Right ventricle myocardium inferior (tissue), 1 donor: ENCODE data around the gene RAB44. TPM values are rescaled to one million over a fixed set of nuclear protein-coding genes. Genes with fewer than 3 reads are reported as not detected.
A peak's percentile ranks its signal among the peaks of the same experiment; 100 is the strongest.

Source experiments
- ATAC-seq: fragments of 200-7000 bp; cut with Tn5 transposase; one replicate; pipeline ENCODE4 v1.9.1; 2020; ENCODE audit warnings: mild to moderate bottlenecking, moderate library complexity
- DNase-seq: peaks from one replicate; pipeline ENCODE4 v3.0.0; 2021; ENCODE audit errors: missing footprints
- intact Hi-C: fragments of 100-400 bp; cut with DNase I; formaldehyde crosslinking; loops from one replicate; pipeline ENCODE4 v1.11.0; 2022
- total RNA-seq: library from RNA; stranded (reverse); fragmentation: NEBNext Ultra II Directional; extraction: Animal tissue kit (Norgen Biotek cat#: 25700); gene quantifications from one replicate; pipeline ENCODE4 v1.2.1, GENCODE V29; 2021
- donor health status: DM: no; HTN: yes; CAD: no; lungs with severe emphysema.

The RAB44 gene
- total RNA-seq, 1 donor from 2014 or later: 0.08 TPM

- intact Hi-C loops: loop anchor here (5.0 kb wide), 1 partner anchor 70 kb away; no protein-coding TSS in a partner anchor
- no peak for ATAC-seq
- DNase-seq: no peak
Measured at GRCh38 chr6:36757206-36757605, 59.6 kb downstream of the RAB44 start.

DNA sequence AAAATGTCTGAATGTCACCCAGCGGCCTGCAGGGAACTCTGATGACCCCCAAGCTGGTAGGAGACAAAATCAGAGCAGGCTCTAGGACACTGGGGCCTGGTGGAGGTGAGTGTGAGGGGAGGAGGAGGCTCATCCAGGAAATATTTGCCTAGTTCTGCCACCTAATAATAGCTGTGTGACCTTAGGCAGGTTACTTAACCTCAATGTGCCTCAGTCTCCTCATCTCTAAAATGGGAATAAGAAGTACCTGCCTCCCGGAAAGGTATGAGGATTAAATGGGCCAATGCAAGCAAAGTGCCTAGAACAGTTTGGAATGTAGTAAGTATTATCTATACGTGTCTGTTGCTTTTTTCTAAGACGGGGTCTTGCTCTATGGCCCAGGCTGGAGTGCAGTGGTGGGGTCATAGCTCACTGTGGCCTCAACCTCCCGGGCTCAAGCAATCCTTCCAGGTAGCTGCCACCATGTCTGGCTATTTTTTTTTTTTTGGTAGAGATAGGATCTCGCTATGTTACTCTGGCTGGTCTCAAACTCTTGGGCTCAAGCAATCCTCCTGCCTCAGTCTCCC is 60.4 kb downstream of the RAB44 start:
- ATAC-seq: no peak
- intact Hi-C loops: loop anchor here (2.0 to 5.0 kb wide), 3 partner anchors 71 to 335 kb away; no protein-coding TSS in a partner anchor
- no peak for DNase-seq

DNA sequence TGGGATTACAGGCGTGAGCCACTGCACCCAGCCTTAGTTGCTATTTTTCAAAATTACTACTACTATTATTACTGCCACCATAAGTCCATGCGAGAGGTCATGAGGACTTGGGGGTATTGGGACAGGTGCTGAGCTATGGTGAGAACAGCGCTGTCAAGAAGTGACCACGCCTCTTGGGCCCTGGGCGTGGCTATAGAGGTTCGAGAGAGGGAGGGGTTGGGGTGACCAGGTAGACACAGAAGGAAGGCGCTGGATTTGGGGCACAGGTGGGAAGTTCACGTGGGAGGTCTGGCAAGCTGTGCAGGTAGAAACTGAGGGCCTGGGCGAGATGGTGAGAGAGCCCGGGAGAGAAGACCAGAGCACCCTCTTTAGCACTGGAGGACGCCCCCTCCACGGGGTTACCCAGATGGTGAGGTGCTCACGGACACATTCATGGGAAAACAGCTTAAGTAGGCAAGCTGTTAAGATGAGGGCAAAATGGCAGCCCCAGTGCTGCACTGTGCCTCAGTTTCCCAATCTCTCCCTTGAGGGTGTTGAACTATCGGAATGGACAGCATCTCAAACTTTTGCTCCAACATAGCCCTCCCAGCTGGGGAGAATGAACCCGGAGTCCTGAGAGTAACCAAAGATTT is 61.0 kb downstream of the RAB44 start:
- ATAC-seq: no peak
- no peak for DNase-seq
- intact Hi-C loops: loop anchor here (2.0 to 5.0 kb wide), 3 partner anchors 71 to 336 kb away; no protein-coding TSS in a partner anchor

DNA sequence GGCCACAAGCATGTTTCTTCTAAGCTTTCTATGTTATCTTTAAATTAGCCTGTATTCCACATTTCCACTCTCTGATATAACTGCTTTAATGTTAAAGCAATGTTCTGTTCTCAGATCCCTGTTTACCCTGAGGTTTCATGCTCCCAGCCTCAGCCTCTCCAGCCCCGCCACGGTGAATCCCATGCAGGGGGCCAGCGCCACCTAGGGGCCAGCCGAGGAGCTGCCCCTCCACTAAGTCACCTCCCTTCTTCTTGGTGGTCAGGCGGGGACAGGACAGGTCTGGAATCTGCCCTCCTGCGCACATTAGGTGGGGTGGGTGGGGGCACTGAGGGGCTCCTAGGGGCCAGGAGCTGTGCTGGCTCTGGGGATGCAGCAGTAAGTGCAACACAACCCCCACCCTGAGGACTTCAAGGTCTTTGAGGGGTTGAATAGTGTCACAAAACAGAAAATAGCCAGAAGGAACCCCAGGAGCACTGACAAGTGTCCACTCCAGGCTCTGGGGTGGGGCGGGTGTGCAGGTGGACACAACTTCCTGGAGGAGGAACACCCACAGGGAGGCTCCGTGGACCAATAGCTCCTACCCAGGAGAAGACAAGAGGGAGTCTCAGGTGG is 61.6 kb downstream of the RAB44 start:
- peak; percentile 87 for ATAC-seq
- intact Hi-C loops: loop anchor here (2.0 to 5.0 kb wide), 3 partner anchors 72 to 336 kb away; no protein-coding TSS in a partner anchor
- DNase-seq: peak; percentile 91

GRCh38 chr6:36760685-36761435 is 63.2 kb downstream of the RAB44 start:
- DNase-seq (no peak), ATAC-seq (no peak)
- intact Hi-C loops: loop anchor here (10.0 kb wide), 1 partner anchor 454 kb away; no protein-coding TSS in a partner anchor

DNA sequence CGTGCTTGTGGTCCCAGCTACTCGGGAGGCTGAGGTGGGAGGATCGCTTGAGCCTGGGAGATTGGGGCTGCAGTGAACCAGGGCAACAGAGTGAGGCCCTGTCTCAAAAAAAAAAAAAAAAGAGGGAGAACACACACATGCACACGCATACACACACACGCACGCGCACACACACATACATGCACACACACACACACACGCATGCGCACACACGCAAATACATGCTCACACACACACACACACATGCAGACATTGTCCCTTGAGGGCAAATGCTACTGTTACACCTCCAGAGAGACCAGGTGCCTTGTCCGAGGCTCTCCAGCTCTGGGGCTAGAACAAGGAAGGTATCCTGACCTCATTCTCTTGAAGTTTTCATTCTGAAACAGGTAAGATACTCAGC is 64.5 kb downstream of the RAB44 start:
- no peak for ATAC-seq
- intact Hi-C loops: loop anchor here (10.0 kb wide), 1 partner anchor 453 kb away; no protein-coding TSS in a partner anchor
- no peak for DNase-seq

DNA sequence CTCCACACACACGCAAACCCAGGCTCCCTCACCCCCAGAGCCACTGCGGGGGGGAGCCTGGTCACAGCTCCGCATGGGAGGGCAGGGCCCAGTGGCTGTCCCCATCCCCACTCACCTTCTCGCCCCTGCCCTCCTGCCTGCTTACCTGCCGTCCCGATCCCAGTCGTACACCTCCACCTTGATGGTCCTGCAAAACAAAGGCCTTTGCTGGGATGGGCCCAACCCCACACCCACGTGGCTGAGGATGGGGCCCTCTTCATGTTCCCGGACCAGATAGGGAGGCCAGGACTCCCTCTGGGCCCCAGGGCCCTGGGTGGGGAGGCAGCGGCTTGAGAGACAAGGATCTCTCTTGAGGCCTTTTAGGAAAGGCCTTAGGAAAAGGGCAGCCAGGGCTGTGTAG is 67.6 kb downstream of the RAB44 start:
- DNase-seq: no peak
- intact Hi-C loops: loop anchor here (5.0 to 10.0 kb wide), 2 partner anchors 67 to 450 kb away; no protein-coding TSS in a partner anchor
- no peak for ATAC-seq

- DNase-seq (peak; percentile 91), ATAC-seq (peak; percentile 75)
- intact Hi-C loops: loop anchor here (1.0 to 10.0 kb wide), 5 partner anchors 67 to 449 kb away; no protein-coding TSS in a partner anchor
Measured at GRCh38 chr6:36765594-36766398, 68.2 kb downstream of the RAB44 start.

- DNase-seq: no peak
- no peak for ATAC-seq
- intact Hi-C loops: loop anchor here (1.0 to 10.0 kb wide), 5 partner anchors 66 to 448 kb away; no protein-coding TSS in a partner anchor
Measured at GRCh38 chr6:36766399-36766945, 68.8 kb downstream of the RAB44 start.

DNA sequence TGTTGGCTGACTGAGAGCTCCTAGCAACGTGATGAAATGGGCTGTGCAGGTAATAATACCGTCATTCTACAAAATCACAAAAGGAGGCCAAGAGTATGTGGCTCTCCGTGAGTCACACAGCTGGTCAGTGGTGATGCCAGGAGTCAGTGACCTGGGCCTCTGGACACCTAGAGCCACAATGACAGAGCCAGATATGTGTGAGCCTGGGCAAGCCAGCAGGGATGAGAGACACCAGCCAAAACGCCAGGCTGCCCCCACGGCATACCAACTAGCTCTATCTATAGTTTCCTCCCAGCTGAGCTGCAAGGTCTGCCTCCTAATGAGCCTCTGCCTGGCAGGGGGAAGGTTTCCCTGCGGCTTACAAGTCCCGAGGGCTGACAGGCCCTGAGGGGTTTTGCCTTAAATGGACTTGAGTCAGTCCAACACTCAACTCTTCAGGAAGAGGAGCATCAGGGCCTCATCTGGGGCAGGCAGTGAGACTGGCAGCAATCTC is 71.6 kb downstream of the RAB44 start:
- ATAC-seq (peak; percentile 45), DNase-seq (peak; percentile 71)
- intact Hi-C loops: loop anchor here (5.0 to 10.0 kb wide), 2 partner anchors 63 to 446 kb away; no protein-coding TSS in a partner anchor

GRCh38 chr6:36769676-36770499 is 72.3 kb downstream of the RAB44 start:
- DNase-seq (no peak), ATAC-seq (peak; percentile 8)
- intact Hi-C loops: loop anchor here (5.0 to 10.0 kb wide), 2 partner anchors 62 to 445 kb away; no protein-coding TSS in a partner anchor

DNA sequence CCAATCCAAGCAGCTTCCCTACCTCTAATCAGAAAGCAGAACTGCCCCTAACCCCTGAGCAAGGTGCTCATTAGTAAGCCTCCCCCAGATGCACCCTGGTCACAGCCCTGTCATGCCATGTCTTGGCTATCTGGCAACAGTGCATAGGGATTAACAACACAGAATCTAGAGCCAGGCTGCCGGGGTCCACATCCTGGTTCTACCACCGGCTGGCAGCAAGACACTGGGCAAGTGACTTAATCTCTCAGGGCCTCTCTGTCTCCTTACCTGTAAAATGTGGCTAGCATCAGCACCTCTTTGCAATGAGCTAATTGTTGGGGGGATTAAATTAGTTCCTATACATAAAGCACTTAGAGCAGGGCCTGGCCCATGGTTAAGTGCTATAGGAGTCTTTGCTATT is 73.5 kb downstream of the RAB44 start:
- ATAC-seq (no peak), DNase-seq (no peak)
- intact Hi-C loops: no loop called here

DNA sequence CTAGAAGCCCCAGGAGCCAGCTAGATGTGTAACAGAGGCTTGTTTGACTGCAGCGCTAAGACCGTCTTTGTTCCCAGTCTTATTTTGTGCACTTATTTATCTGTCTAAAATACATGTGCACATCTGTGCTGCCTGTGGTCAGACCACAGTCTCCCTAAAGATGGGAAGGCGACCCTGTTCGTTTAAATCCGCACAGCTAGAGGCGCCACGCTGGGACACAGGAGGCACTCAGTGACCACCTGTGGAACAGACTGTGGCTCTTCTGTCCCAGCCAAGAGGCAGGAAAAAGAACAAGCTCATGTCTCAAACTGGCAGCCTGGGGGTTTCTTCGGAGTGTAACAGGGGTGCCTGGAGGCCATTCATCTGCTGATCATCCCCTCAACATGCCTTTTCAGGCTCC is 74.8 kb downstream of the RAB44 start:
- no peak for DNase-seq
- ATAC-seq: no peak
- intact Hi-C loops: no loop called here

- DNase-seq: no peak
- ATAC-seq: no peak
- intact Hi-C loops: no loop called here
Measured at GRCh38 chr6:36774331-36774730, 76.7 kb downstream of the RAB44 start.

GRCh38 chr6:36776167-36776566 is 78.5 kb downstream of the RAB44 start:
- ATAC-seq (no peak), DNase-seq (no peak)
- intact Hi-C loops: no loop called here

GRCh38 chr6:36777801-36778200 is 80.2 kb downstream of the RAB44 start:
- ATAC-seq (no peak), DNase-seq (no peak)
- intact Hi-C loops: no loop called here

DNA sequence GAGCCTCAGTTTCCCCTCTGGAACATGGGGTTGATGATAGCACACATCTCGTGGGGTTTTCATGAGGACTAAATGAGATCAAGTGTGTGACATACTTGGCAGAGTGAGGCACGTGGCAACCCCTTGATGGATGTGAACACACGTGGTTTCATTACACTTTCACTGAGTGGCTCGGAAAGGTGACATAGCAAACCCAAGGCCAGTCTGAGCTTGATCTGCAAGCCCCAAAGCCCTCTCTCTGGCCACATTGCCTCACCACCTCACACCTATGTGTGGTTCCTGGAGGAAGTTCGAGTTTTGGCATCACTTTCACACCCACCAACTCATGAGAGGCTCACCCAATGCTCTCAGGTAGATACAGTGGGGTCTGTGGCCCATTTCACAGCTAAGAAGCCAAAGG is 81.6 kb downstream of the RAB44 start:
- ATAC-seq: no peak
- no peak for DNase-seq
- intact Hi-C loops: no loop called here
